Loucy (cell line): ENCODE measurements around the gene WDR7.

Source experiments
- EZH2phosphoT487 ChIP-seq: fragments of 200-600 bp; IDR thresholded peaks from 2 replicates; pipeline ENCODE4 v1.6.1; 2018; ENCODE audit warnings: antibody characterized with exemption, mild to moderate bottlenecking, moderate library complexity, borderline replicate concordance
- TF ChIP-seq, protein P1 (sequence below): fragments of 200-600 bp; sonication (generic); conservative IDR thresholded peaks from 2 replicates; pipeline ENCODE4 v1.5.1; 2014; ENCODE audit warnings: mild to moderate bottlenecking, antibody characterized with exemption, low read length

DNA sequence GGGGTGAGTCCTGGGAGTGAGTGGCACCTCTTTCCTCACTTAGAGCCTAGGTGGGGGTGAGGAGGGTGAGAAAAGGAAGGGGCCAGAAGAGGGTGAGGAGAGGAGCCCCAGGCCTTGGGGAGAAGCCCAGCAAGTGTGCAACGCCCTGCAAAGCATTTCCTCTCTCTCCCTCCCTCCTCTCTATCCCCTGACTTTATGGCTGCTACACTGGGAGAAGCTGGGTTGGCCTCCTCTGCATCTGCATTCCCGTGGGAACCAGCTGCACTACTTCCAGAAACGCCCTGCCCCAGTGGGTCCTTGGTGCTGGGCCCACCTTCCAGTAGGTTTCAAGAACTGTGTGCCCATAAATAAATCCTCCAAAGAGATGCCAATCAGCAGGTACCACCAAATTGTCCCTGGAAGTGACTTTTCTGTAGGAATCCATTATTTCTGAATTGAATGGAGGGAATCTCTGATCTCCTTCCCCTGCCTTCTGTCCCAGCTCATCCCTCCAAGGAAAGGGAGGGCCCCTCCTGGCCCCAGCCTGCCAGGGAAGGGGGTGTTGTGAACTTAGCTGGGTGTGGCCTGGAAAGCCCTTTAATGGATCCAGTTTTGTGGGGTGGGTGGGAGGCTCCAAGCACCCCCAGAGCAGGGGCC, 400.0 kb downstream of the WDR7 start:
- no peak for TF ChIP-seq EZH2phosphoT487
- TF ChIP-seq, protein P1, sequence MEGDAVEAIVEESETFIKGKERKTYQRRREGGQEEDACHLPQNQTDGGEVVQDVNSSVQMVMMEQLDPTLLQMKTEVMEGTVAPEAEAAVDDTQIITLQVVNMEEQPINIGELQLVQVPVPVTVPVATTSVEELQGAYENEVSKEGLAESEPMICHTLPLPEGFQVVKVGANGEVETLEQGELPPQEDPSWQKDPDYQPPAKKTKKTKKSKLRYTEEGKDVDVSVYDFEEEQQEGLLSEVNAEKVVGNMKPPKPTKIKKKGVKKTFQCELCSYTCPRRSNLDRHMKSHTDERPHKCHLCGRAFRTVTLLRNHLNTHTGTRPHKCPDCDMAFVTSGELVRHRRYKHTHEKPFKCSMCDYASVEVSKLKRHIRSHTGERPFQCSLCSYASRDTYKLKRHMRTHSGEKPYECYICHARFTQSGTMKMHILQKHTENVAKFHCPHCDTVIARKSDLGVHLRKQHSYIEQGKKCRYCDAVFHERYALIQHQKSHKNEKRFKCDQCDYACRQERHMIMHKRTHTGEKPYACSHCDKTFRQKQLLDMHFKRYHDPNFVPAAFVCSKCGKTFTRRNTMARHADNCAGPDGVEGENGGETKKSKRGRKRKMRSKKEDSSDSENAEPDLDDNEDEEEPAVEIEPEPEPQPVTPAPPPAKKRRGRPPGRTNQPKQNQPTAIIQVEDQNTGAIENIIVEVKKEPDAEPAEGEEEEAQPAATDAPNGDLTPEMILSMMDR = no peak
